SU-DHL-6 (cell line): Measurements from ENCODE around the gene NLN.

Source experiments
- H2AFZ ChIP-seq: fragments of 200-600 bp; sonication (generic); 2 replicates; pipeline ENCODE4 v1.6.1; 2014; ENCODE audit warnings: low read depth, mild to moderate bottlenecking, moderate library complexity, mixed read lengths, antibody characterized with exemption, low read length; ENCODE audit not compliant: severe bottlenecking
- H3F3A ChIP-seq: fragments of 200-600 bp; shearing (Covaris generic); 2 replicates; pipeline ENCODE4 v1.6.0; 2016; ENCODE audit warnings: antibody characterized with exemption, mild to moderate bottlenecking; ENCODE audit not compliant: insufficient read depth
- H3K27ac ChIP-seq: fragments of 200-600 bp; sonication (generic); 2 replicates; pipeline ENCODE4 v1.5.1; 2016; ENCODE audit warnings: low read depth, mild to moderate bottlenecking, low read length, moderate library complexity, mixed read lengths
- H3K27me3 ChIP-seq: fragments of 200-600 bp; sonication (generic), shearing (Covaris generic); 2 replicates; pipeline ENCODE4 v1.6.0; 2014; ENCODE audit warnings: mild to moderate bottlenecking, low read length
- H3K36me3 ChIP-seq: fragments of 200-600 bp; sonication (generic); 2 replicates; pipeline ENCODE4 v1.6.1; 2014; ENCODE audit warnings: mild to moderate bottlenecking, low read length, mixed read lengths
- H3K4me2 ChIP-seq: fragments of 300-600, 200-600 bp; shearing (Covaris generic), sonication (generic); 2 replicates; pipeline ENCODE4 v1.6.0; 2014; ENCODE audit warnings: low read length, low read depth, mild to moderate bottlenecking; ENCODE audit not compliant: poor library complexity, severe bottlenecking
- H3K4me3 ChIP-seq: fragments of 200-600 bp; sonication (generic); 2 replicates; pipeline ENCODE4 v1.5.1; 2014; ENCODE audit warnings: antibody characterized with exemption, low read length, mild to moderate bottlenecking, mixed read lengths; ENCODE audit not compliant: insufficient read depth, poor library complexity, severe bottlenecking
- H3K79me2 ChIP-seq: fragments of 200-600 bp; sonication (generic); 2 replicates; pipeline ENCODE4 v1.6.1; 2014; ENCODE audit warnings: mild to moderate bottlenecking, low read length, moderate library complexity; ENCODE audit not compliant: insufficient read depth
- H3K9ac ChIP-seq: fragments of 200-600 bp; sonication (generic); 2 replicates; pipeline ENCODE4 v1.7.0; 2014; ENCODE audit warnings: mild to moderate bottlenecking, low read length
- H3K9me2 ChIP-seq: fragments of 200-600 bp; sonication (generic); replicated peaks from 2 replicates; pipeline ENCODE4 v1.6.1; 2014; ENCODE audit warnings: low read length; ENCODE audit not compliant: insufficient read depth
- H3K9me3 ChIP-seq: fragments of 200-600 bp; sonication (generic); 2 replicates; pipeline ENCODE4 v1.6.1; 2014; ENCODE audit warnings: low read length, mixed read lengths; ENCODE audit not compliant: insufficient read depth
- H4K20me1 ChIP-seq: fragments of 200-600 bp; sonication (generic); 2 replicates; pipeline ENCODE4 v1.6.1; 2014; ENCODE audit warnings: low read depth, mild to moderate bottlenecking, antibody characterized with exemption, low read length, moderate library complexity, mixed read lengths
- CTCF ChIP-seq: fragments of 200-600 bp; sonication (generic); IDR thresholded peaks from one replicate; pipeline ENCODE4 v1.5.1; 2017; ENCODE audit warnings: antibody characterized with exemption, mild to moderate bottlenecking, low read length, moderate library complexity; ENCODE audit not compliant: insufficient read depth, poor library complexity, severe bottlenecking
- EZH2phosphoT487 ChIP-seq: fragments of 200-600 bp; sonication (generic), shearing (Covaris generic); conservative IDR thresholded peaks from 2 replicates; pipeline ENCODE4 v1.6.1; 2018; ENCODE audit warnings: mild to moderate bottlenecking, antibody characterized with exemption, low read length, moderate library complexity, mixed read lengths

NLN gene

GRCh38 chr5:65821966-65822365, 100.0 kb downstream of the NLN start:
- Histone ChIP-seq H2AFZ (no peak overlapping the region), H3K4me2 (no peak overlapping the region)

GRCh38 chr5:65822710-65823109, 100.7 kb downstream of the NLN start:
- Histone ChIP-seq H3K4me3 (no peak overlapping the region), H3K79me2 (no peaks in the 10 kb centered on the region), H3K27me3 (no peaks in the 10 kb centered on the region), H3K9me2 (no peaks in the 10 kb centered on the region), H4K20me1 (no peaks in the 10 kb centered on the region), H2AFZ (no peak overlapping the region), H3K36me3 (no peaks in the 10 kb centered on the region), H3K4me2 (no peak overlapping the region), H3K9me3 (no peaks in the 10 kb centered on the region), H3K27ac (no peak overlapping the region), H3F3A (no peaks in the 10 kb centered on the region), H3K9ac (no peak overlapping the region)
- TF ChIP-seq EZH2phosphoT487: no peak
- TF ChIP-seq CTCF: no peak

More at GRCh38 chr5:65821966-65822365, 100.0 kb downstream of the NLN start:
- no peaks in the 10 kb centered on the region for H3K36me3 ChIP-seq
- H3F3A ChIP-seq: no peaks in the 10 kb centered on the region
- H4K20me1 ChIP-seq: no peaks in the 10 kb centered on the region
- H3K9me2 ChIP-seq: no peaks in the 10 kb centered on the region
- TF ChIP-seq CTCF: no peak
- no peak for TF ChIP-seq EZH2phosphoT487
- no peak overlapping the region for H3K9ac ChIP-seq
- H3K9me3 ChIP-seq: no peaks in the 10 kb centered on the region
- no peaks in the 10 kb centered on the region for H3K79me2 ChIP-seq
- no peak overlapping the region for H3K4me3 ChIP-seq
- H3K27me3 ChIP-seq: no peaks in the 10 kb centered on the region
- H3K27ac ChIP-seq: no peak overlapping the region

- H4K20me1 ChIP-seq: no peaks in the 10 kb centered on the region
- H2AFZ ChIP-seq: no peak overlapping the region
- H3K4me3 ChIP-seq: no peak overlapping the region
- no peak overlapping the region for H3K27ac ChIP-seq
- H3K79me2 ChIP-seq: no peaks in the 10 kb centered on the region
- H3K9me2 ChIP-seq: no peaks in the 10 kb centered on the region
- no peak overlapping the region for H3K9ac ChIP-seq
- no peaks in the 10 kb centered on the region for H3K27me3 ChIP-seq
- H3K36me3 ChIP-seq: no peaks in the 10 kb centered on the region
- no peak overlapping the region for H3K4me2 ChIP-seq
- no peaks in the 10 kb centered on the region for H3F3A ChIP-seq
- no peaks in the 10 kb centered on the region for H3K9me3 ChIP-seq
- TF ChIP-seq EZH2phosphoT487: no peak
- TF ChIP-seq CTCF: no peak
These were observed 101.2 kb downstream of the NLN start for GRCh38 chr5:65823204-65823603.
